Measurements from ENCODE around the gene KRTAP5-6.

Gene KRTAP5-6

GRCh38 chr11:1746511-1746931 is 49.5 kb downstream of the KRTAP5-6 start:
- DNase-seq: peak in 2 of 56 donors; percentile 22 to 24

DNA sequence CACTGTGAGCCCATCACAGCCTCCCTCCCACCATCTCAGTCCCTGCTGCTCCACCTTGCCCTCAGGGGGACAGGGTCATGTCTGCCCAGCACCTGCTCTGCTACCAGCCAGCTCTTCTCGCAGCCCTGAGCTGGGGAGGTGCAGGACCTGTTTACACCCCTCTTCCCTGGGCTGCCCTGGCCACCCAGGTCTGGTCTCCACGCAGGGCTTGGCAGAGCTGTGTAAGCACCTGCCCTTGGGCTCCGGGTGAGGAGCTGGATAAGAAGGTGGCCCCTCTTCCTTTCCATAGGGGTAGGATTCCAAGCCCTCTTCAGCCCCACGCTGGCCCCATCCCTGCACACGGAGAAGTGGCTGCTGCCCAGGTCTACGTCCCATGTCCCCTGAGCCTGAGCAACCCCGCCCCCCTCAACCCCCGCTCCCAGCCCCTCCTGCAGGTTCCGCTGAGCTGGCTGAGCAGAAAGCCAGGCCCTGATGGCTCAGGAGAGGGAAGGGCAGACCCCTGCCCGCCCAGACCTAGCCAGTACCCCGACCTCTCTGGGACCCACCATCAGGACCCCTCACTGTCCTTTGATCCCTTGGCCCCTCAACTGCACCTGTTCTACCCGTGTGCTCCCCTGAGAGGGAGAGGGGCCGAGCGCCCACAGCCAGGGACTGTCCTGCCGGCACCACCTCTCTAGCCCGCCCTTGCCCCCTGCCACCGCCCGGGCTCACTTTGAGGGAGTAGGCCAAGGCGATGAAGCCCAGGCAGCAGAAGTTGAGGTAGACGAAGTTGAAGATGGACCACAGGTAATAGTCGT is 50.2 kb downstream of the KRTAP5-6 start:
- DNase-seq: no peak
